ENCODE measurements around the gene PGAM5.

DNA sequence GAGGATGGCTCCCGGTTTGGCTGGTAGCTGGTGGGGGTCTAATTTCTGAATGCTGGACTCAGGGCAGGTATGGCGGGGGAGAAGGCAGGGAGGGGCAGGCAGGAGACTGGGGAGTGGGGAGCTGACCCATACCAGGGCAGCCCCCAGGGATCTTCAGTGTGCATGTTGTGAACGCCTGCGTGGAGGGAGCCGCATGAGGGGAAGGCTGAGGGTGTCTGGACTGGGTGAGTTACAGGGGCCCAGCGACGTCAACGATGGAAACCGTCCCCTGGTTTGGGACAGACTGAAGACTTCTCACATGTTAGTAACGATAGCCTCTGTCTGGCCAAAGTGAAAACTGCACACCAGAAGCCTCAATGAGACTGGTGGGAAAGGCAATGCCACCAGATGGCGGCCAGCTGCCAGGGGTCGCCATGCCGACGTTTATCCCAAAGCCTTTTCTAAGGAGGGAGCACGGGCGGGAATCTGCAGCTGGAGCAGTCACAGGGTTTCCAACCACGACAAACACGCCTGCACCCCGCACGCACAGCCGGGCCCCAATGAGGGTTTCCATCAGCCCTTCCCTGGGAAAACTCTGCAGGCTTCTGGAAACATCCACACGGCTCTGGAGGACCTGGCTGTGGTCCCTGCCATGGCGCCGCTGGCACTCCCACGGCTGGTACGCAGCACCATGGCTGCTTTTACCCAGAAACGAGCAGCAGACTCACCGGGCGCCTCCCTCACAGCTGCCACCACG is 14.0 kb downstream of the PGAM5 start:
- TF ChIP-seq, protein P1, sequence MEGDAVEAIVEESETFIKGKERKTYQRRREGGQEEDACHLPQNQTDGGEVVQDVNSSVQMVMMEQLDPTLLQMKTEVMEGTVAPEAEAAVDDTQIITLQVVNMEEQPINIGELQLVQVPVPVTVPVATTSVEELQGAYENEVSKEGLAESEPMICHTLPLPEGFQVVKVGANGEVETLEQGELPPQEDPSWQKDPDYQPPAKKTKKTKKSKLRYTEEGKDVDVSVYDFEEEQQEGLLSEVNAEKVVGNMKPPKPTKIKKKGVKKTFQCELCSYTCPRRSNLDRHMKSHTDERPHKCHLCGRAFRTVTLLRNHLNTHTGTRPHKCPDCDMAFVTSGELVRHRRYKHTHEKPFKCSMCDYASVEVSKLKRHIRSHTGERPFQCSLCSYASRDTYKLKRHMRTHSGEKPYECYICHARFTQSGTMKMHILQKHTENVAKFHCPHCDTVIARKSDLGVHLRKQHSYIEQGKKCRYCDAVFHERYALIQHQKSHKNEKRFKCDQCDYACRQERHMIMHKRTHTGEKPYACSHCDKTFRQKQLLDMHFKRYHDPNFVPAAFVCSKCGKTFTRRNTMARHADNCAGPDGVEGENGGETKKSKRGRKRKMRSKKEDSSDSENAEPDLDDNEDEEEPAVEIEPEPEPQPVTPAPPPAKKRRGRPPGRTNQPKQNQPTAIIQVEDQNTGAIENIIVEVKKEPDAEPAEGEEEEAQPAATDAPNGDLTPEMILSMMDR (IDR thresholded peaks at IDR 0.05; ENCODE audit: low read length): no peak
- no peak for TF ChIP-seq EZH2 (optimal IDR thresholded peaks at IDR 0.05; ENCODE audit: low read depth, low read length)

Data from MM.1S (cell line).